ENCODE data around the gene ZPR1. TPM values are rescaled to one million over a fixed set of nuclear protein-coding genes. Genes with fewer than 3 reads are reported as not detected.

Gene ZPR1, protein sequence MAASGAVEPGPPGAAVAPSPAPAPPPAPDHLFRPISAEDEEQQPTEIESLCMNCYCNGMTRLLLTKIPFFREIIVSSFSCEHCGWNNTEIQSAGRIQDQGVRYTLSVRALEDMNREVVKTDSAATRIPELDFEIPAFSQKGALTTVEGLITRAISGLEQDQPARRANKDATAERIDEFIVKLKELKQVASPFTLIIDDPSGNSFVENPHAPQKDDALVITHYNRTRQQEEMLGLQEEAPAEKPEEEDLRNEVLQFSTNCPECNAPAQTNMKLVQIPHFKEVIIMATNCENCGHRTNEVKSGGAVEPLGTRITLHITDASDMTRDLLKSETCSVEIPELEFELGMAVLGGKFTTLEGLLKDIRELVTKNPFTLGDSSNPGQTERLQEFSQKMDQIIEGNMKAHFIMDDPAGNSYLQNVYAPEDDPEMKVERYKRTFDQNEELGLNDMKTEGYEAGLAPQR
- total RNA-seq, result 20.8 and 43.6 TPM in 2 replicates

DNA sequence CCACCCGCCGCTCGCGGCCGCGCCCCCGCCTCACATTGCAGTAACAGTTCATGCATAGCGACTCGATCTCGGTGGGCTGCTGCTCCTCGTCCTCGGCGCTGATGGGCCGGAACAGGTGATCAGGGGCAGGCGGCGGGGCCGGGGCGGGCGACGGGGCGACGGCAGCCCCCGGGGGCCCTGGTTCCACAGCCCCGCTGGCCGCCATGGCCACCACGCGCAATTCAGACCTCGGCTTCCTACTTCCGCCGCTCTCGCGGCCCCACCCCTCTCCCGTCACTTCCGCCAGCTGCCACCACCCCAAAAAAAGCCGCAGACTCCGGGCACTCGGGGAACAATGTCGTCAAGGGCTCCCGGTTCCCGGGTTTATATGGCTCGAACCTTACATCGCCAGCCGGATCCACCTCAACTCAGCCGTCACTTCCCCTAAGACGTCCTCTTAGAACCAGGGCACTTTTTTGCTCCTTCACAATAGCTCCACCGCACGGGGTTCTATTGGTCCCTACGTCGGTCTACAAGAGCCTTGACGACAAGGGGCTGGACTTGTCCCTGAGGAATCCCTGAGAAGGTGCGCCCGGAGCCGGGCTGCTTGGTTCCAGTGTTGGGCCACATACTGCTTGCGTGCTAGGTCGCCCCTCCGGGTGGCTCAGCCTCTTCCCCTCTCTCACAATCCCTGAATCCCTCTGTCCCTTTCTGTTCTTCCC is at the start of gene ZPR1:
Gene ZPR1, minus strand, starts transcription at position 238 of the 701 bp plus-strand sequence. Its CDS starts 33 bp downstream, at position 205.

DNA sequence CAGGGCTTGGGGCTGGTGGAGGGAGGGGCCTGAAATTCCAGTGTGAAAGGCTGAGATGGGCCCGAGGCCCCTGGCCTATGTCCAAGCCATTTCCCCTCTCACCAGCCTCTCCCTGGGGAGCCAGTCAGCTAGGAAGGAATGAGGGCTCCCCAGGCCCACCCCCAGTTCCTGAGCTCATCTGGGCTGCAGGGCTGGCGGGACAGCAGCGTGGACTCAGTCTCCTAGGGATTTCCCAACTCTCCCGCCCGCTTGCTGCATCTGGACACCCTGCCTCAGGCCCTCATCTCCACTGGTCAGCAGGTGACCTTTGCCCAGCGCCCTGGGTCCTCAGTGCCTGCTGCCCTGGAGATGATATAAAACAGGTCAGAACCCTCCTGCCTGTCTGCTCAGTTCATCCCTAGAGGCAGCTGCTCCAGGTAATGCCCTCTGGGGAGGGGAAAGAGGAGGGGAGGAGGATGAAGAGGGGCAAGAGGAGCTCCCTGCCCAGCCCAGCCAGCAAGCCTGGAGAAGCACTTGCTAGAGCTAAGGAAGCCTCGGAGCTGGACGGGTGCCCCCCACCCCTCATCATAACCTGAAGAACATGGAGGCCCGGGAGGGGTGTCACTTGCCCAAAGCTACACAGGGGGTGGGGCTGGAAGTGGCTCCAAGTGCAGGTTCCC is 41.8 kb upstream of the ZPR1 start, which contains the start of gene APOC3:
Gene APOC3, plus strand, starts transcription at position 383 of the 659 bp plus-strand sequence. CDS start 676 bp downstream, outside the sequence.

GRCh38 chr11:116823031-116823843 is 35.4 kb upstream of the ZPR1 start, which contains the start of gene APOA4:
APOA4 (minus strand) TSS chr11:116823304; CDS start chr11:116823191, 113 bp downstream.

GRCh38 chr11:116791813-116792143 is 4.0 kb upstream of the ZPR1 start, which contains the start of gene APOA5:
APOA5 (minus strand) TSS chr11:116791879; CDS start chr11:116791860, 19 bp downstream.

GRCh38 chr11:116772443-116773202 is 15.2 kb downstream of the ZPR1 start, which contains the start of gene BUD13:
BUD13 (minus strand) TSS chr11:116772987; CDS start chr11:116772964, 23 bp downstream.

Other genes with a start within 250 kb of the ZPR1 start
- 7.8 and 10.7 TPM in 2 replicates for gene BUD13, start 15.0 kb downstream of the ZPR1 start, total RNA-seq
- not detected in 2 replicates for gene APOA5, start 3.9 kb upstream of the ZPR1 start, total RNA-seq
- not detected in 2 replicates for gene APOA4, start 35.3 kb upstream of the ZPR1 start, total RNA-seq
- not detected in 2 replicates for gene APOC3, start 41.9 kb upstream of the ZPR1 start, total RNA-seq
- gene APOA1, start 49.6 kb upstream of the ZPR1 start, total RNA-seq, result 2.3 TPM in 1 of 2 replicates, not detected in the other

Data from cardiac atrium fibroblast (primary cell).